OCI-LY7 (cell line): ENCODE measurements around the gene INPP5F.

Source experiments
- EZH2phosphoT487 ChIP-seq: fragments of 200-600 bp; sonication (generic); IDR thresholded peaks from 2 replicates; pipeline ENCODE4 v1.6.1; 2018; ENCODE audit warnings: low read depth, borderline replicate concordance, mild to moderate bottlenecking, mixed run types, antibody characterized with exemption, low read length, moderate library complexity, mixed read lengths
- TF ChIP-seq, protein P1 (sequence below): fragments of 200-600 bp; sonication (generic); conservative IDR thresholded peaks from 2 replicates; pipeline ENCODE4 v1.5.1; 2014; ENCODE audit warnings: mild to moderate bottlenecking, antibody characterized with exemption, low read length, moderate library complexity, mixed read lengths

DNA sequence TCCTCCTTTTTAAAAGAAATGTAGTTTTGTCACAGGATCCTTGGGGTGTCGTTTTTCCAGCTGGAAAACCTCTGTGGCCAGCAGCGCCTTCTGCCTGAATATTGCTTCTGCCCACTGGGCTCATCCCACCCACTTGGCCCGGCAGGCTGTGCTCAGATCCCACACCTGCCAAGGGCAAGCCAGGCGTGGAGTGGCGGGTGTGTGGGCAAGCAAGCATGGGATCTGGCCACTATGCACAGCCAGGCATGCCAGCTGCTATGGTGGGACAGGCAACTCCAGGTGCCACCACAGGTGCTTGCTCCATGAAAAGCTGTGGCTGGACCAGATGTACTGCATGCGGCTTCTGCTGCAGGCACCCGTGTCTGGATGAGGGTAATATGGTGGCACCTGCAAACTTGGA is 31.2 kb upstream of the INPP5F start:
- TF ChIP-seq, protein P1, sequence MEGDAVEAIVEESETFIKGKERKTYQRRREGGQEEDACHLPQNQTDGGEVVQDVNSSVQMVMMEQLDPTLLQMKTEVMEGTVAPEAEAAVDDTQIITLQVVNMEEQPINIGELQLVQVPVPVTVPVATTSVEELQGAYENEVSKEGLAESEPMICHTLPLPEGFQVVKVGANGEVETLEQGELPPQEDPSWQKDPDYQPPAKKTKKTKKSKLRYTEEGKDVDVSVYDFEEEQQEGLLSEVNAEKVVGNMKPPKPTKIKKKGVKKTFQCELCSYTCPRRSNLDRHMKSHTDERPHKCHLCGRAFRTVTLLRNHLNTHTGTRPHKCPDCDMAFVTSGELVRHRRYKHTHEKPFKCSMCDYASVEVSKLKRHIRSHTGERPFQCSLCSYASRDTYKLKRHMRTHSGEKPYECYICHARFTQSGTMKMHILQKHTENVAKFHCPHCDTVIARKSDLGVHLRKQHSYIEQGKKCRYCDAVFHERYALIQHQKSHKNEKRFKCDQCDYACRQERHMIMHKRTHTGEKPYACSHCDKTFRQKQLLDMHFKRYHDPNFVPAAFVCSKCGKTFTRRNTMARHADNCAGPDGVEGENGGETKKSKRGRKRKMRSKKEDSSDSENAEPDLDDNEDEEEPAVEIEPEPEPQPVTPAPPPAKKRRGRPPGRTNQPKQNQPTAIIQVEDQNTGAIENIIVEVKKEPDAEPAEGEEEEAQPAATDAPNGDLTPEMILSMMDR = no peak
- TF ChIP-seq EZH2phosphoT487 = no peak
